NCI-H146 treated with DMSO at 0.1 percent for 48 hours (cell line): ENCODE results near the gene MSN.
"Not testable (repeated sequence)": the region's sequence is repeated elsewhere in the genome, so short reads cannot be mapped to it uniquely, and the experiment has no call there.

ENCODE experiments used
- DNase-seq: peaks from one replicate; lab custom pipeline; 2025; ENCODE audit not compliant: unreplicated experiment; lab: John Stamatoyannopoulos, UW

The MSN gene

GRCh38 chrX:65712005-65712806 is 44.8 kb downstream of the MSN start:
- no peak for DNase-seq

- DNase-seq: no peak
Measured at GRCh38 chrX:65718538-65718937, 51.1 kb downstream of the MSN start.

DNA sequence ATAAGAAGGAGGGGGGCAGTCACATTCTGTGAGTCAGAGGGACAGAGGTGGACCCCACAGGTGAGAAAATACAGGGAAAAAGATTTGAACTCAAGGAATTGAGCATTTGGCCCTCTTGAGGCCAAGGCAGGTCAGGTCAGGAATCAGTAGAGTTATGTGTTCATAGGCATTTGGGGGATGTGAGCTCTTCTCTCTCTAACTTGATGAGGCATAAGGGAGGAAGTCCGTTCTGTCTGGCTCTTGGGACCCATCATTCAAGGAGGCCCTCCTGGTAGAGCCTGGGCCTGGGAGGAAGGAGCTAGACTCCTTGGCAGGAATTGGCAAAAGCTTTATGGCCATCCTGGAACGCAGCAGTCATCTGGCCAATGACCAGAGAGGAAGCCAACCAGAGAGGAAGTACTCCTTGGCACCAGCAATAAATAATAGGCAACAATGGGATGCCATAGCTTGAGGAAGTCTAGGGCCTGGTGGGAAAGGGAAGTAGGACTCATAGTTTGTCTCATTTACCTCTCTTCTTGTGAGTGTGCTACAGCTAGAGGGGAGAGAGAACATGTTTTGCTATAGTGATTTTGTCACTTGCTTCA is 53.0 kb downstream of the MSN start:
- no peak for DNase-seq

DNA sequence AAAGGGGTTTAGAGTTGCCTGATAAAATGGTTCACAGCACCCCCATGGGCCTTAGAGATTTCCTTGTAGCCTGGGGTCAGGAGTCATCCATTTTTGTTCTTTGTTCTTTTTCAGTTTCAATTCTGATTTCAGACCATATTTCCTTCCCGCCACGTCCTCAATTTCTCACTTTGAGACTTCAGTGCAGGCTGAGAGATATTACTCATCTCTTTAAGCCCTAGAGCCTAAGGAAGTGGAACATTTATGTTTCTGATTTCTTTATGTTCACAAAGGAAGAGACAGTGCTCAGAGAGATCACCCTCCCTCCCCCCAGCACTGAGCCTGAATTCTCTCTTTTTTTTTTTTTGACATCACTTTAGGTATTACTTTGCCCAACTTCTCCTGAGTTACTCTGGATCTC is 56.3 kb downstream of the MSN start:
- no peak for DNase-seq

GRCh38 chrX:65726715-65727114 is 59.3 kb downstream of the MSN start:
- DNase-seq: no peak

DNA sequence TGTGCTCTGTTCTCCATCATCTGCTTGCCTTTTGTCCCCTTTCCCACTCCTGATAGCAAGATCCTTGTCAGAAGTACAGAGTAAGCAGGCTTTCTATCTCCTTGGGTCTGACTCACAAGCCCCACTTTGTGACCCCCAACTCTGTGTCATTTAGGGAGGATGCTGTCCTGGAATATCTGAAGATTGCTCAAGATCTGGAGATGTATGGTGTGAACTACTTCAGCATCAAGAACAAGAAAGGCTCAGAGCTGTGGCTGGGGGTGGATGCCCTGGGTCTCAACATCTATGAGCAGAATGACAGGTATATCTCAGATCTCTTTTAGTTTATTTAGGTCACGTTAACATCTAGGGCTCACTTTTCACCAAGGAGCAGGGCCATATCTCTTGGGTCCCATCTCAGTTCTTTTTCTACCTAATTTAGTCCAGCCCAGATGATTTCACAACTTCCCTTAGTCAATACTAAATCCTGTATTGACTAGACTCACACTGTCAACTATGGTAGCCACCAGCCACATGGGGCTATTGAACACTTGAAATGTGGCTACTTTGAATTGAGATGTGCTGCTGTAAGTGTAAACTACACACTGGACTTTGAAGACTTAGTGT is 64.3 kb downstream of the MSN start:
- DNase-seq: no peak

DNA sequence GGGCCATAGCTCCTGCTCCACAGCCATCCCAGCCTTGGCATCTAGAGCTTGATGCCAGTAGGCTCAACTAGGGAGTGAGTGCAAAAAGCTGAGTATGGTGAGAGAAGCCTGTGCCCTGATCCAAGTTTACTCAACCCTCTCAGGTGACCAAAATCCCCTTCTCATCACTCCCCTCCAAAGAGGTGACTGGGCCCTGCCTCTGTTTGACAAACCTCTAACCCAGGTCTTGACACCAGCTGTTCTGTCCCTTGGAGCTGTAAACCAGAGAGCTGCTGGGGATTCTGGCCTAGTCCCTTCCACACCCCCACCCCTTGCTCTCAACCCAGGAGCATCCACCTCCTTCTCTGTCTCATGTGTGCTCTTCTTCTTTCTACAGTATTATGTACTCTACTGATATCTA is 73.5 kb downstream of the MSN start:
- DNase-seq: no peak

DNA sequence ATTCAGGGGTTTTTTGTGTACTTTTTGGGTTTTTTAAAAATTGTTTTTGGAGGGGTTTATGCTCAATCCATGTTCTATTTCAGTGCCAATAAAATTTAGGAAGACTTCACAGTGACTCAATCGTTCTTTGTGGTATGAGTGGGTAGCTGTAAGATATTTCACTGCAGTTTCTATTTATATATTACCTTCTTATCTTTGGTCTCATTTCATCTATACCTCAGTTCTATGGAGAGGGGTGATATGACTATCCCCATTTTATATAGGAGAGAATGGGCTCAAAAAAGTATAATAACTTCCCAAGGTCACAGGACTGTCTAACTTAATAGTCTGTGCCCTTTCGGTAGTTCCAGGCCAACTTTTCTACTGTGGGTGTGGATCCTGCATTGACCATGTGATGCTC is 74.4 kb downstream of the MSN start:
- no peak for DNase-seq

DNA sequence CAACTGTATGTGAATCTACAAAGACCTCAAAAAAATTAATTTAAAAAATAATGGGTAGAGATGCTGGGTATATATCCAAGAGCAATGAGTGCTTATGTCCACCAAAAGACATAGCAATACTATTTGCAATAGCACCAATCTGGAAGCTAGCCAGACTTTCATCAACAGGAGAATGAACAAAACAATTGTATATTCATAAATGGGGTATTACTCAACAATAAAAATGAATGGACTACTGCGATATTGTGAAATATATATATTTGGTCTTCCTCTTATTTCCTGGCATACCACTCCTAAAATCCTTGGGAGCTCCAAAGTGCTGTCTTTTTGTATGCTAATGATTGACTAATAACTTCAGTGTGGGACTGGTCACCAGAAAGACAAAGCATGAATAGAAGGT is 77.5 kb downstream of the MSN start:
- no peak for DNase-seq

GRCh38 chrX:65745427-65745826 is 78.0 kb downstream of the MSN start:
- no peak for DNase-seq

GRCh38 chrX:65745992-65746391 is 78.5 kb downstream of the MSN start:
- DNase-seq: no peak

- no peak for DNase-seq
Measured at GRCh38 chrX:65750674-65751469, 83.4 kb downstream of the MSN start.

DNA sequence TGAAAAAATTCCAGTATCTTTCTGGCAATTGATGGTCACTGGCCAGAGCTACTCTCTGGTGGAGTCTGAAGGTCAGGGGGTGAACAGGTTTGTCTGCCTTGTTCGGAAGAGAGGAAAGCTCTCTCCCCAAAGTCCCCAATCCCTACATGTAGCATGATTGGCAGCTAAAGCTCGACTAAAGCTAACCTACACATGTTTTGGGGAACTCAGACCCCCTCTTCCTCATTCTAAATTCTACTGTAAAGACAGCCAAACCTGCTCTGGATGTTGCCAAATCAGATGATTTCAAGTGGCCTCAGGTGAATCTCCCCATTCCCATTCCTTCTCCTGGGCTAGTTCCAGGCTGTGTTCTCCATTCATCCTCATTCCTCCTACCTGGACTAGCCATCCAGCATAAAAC is 84.1 kb downstream of the MSN start:
- no peak for DNase-seq

DNA sequence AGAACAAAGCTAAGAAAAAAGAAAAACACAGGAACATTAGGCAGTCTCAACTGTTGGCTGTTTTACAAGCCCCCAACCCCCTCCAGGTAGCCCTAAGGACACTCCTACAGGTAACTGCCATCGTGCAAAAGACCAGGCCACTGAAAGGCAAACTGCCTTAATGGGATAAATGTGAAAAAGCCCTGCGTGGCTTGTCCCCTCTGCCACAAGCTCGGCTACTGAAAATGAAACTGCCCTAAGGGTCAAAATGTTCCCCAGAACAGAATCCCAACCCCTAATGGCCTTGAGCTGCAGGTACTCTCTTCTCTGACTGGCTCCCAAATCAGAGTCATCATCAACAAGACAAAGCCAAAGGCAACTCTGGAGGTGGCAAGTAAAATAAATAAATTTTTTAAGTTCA is 84.8 kb downstream of the MSN start:
- no peak for DNase-seq

DNA sequence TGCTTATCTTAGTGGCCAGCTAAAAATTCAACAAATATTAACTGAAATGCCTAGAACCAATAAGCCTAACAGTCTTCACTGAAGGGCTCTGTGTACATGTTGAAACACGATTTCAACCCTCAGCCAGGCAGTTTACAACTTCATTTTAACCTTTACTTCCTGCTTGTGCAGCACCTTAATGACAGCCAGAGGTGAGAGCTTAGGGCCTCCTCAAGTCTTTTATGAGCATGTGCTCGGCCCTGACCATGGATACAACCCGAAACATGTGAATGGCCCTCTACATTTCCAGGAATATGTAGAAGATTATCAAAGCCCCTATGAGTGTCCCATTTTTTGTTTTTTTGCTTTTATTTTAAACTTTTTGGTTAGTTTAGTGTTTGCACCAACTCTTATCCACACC is 88.3 kb downstream of the MSN start:
- no peak for DNase-seq

DNA sequence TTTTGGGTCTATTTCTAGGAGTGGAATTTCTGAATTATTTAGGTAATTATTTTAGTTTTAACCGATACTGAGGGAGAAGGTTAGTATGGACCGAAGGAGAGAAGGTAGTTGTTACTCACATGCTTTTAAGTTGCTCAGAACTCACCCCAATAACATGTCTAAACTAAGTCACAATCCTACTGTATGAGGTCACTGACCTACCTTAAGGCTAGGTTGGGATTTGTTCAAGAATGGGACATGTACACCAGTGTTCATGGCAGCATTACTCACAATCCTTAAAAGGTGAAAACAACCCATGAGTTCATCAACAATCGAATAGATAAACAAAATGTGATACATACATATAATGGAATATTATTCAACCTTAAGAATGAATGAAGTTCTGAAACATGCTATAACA is 90.5 kb downstream of the MSN start:
- DNase-seq: no peak

DNA sequence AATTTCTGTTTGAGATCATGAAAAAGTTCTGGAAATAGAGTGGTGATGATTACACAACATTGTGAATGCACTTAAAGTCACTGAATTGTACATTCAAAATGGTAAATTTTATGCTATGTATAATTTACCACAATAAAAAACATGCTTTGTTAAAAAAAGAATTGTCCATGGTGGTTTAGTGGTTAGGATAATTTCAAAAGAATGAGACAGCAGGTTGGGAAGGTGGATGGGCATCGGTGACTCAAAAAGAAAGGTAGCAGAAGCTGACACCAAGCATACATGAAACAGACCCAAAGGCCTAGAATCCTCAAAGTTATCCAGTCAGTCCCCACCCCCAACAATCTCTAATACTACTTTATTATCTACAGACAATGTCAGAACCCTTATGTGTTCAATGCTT is 91.1 kb downstream of the MSN start:
- no peak for DNase-seq

- not testable (repeated sequence) for DNase-seq
Measured at GRCh38 chrX:65759525-65759924, 92.1 kb downstream of the MSN start.

DNA sequence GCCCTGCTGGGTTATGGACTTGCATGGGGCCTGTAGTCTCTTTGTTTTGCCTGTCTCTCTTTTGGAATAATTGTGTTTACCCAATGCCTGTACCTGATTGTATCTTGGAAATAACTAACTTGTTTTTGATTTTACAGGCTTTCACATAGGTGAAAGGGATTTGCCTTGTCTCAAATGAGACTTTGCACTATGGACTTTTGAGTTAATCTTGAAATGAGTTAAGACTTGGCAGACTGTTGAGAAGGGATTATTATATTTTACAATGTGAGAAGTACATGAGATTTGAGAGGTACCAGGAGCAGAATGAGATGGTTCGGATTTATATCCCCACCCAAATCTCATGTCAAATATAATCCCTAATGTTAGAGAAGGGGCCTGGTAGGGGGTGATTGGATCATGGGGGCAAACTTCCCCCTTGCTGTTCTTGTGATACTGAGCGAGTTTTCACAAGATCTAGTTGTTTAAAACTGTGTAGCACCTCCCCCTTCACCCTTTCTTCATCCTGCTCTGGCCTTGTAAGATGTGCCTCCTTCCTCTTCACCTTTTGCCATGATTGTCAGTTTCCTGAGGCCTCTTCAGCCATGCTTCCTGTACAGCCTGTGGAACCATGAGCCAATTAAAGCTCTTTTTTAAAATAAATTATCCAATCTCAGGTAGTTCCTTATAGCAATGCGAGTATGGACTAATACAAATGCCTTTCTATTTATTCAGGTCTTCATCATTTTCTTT is 102.3 kb downstream of the MSN start:
- no peak for DNase-seq

DNA sequence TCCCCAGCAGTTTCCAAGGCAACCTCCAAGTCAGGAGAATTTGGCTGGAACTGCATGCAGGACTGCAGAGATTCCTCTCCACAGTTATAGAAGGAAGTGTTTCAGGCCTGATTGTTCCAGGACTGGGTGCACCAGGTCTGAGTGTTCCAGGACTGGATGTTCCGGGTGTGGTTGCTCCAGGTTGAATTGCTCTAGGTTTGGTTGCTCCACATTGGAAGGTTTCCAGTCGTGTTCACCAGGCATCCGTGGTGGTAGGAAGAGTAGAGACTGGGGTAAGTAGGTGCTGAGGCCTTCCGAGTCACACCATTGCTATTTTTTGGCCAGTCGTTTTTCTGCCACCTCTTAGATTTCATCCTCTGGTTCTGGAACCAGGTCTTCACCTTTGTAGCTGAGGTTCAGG is 105.4 kb downstream of the MSN start:
- no peak for DNase-seq

DNA sequence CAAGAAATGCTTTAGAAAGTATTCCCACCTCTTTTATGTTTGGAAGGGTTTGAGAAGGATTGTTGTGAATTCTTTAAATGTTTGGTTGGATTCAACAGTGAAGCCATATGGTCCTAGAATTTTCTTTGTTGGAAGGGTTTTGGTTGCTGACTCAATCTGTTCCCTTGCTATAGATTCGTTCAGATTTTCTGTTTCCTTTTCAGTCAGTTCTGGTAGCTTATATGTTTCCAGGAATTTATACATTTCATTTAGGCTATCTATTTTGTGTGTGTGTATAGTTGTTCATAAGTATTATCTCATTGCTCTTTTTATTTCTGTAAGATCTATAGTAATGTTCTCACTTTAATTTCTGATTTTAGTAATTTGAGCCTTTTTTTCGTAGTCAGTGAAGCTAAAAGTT is 114.4 kb downstream of the MSN start:
- DNase-seq: no peak
